ENCODE data around the gene SNX18.

- no peak for TF ChIP-seq BHLHE40 (IDR thresholded peaks at IDR 0.05; ENCODE audit: low read depth, low read length)
- no peak for TF ChIP-seq REST (IDR thresholded peaks at IDR 0.05)
- no peak for TF ChIP-seq HOXB13 (CRISPR knock-in tag; IDR thresholded peaks at IDR 0.05; ENCODE audit: low read depth)
- no peak for TF ChIP-seq TP53 (CRISPR knock-in tag; IDR thresholded peaks at IDR 0.05)
- TF ChIP-seq CTCF (IDR thresholded peaks at IDR 0.05): no peak
- no peak for TF ChIP-seq POLR2AphosphoS2 (conservative IDR thresholded peaks at IDR 0.05; ENCODE audit: low read length)
- no peak for TF ChIP-seq RAD21 (conservative IDR thresholded peaks at IDR 0.05 in 1 of 2, IDR thresholded peaks at IDR 0.05 in 1 of 2)
- TF ChIP-seq POLR2A (IDR thresholded peaks at IDR 0.05; ENCODE audit: low read length): no peak
- TF ChIP-seq MYC (IDR thresholded peaks at IDR 0.05; ENCODE audit: borderline replicate concordance, low read length): no peak
- TF ChIP-seq KDM5A (IDR thresholded peaks at IDR 0.05): no peak
- TF ChIP-seq SREBF2 (IDR thresholded peaks at IDR 0.05): no peak
- no peak for TF ChIP-seq FOSL2 (IDR thresholded peaks at IDR 0.05)
- no peak for TF ChIP-seq FOSL2 (CRISPR knock-in tag; IDR thresholded peaks at IDR 0.05)
- no peak for TF ChIP-seq MAX (IDR thresholded peaks at IDR 0.05)
Measured at GRCh38 chr5:54477941-54478478, 39.5 kb upstream of the SNX18 start.

Data from A549 (cell line).